Upper lobe of left lung (tissue), 4 donors: ENCODE measurements around the gene MELK.

Experiments used
- EP300 ChIP-seq, 4 donors: sonication (generic); formaldehyde crosslinking; IDR thresholded peaks; one replicate each; pipeline ENCODE4 v1.5.1; 2017; ENCODE audit warnings: antibody characterized with exemption in 4 of 4, control low read depth in 2 of 4
- POLR2AphosphoS5 ChIP-seq, 2 donors: sonication (generic); formaldehyde crosslinking; IDR thresholded peaks; one replicate each; pipeline ENCODE4 v1.5.1; 2017; ENCODE audit warnings: antibody characterized with exemption in 2 of 2
- TF ChIP-seq, protein P1 (sequence below), 6 experiments: fragments of 450-650 bp in 4 of 6; fragments of 200-600 bp in 2 of 6; sonication (generic) in 2 of 6; IDR thresholded peaks; one replicate each; pipeline ENCODE4 v1.5.1; 2016 to 2019; ENCODE audit warnings: antibody characterized with exemption in 6 of 6

DNA sequence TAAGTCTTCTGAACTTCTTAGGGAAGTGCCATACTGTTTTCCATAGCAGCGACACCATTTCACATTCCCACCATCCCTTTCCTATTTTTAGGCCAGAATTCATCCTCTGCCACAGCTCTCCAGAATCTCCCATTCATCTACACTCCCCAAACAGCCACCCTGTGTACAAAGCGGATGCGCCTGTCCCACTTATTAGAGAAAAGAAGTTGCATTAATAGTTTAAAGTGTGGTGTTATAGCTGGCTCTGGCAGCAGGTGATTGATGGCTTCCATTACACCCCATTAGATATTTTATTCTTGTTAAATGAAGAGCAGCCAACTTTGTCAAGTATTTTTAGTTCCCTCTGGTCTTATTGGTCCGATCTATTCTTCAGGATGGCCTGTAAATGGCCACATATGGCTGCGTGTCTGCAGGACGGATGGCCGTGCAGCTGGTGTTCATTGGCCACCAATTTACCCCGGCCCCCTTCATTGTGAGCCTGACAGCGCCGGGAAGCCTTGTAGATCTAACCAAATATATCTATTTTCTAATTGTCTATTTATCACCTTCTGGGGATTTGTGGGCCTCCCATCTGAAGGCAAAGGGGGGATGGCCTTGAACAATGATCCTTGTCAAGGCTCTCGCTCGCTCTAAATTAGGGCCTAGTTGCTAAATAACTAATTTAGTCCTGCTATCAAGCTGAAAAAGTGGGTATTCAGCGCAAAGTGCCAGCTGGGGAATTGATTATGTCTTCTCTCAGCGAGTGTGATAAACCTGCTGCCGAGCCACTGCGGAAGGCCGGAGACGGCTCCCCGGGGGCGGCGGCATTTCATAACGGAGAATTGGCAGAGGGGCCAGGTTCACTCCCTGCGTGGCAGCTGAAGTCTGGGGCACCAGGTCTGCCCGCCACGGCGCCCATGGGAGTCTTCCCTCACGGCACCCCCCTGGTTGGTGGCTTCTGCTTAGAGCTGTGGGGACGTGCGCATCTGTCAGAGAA lies 141.1 kb downstream of the MELK start:
- TF ChIP-seq POLR2AphosphoS5 (IDR thresholded peaks at IDR 0.05) (no peak), EP300 (IDR thresholded peaks at IDR 0.05) (no peak)
- TF ChIP-seq, protein P1, sequence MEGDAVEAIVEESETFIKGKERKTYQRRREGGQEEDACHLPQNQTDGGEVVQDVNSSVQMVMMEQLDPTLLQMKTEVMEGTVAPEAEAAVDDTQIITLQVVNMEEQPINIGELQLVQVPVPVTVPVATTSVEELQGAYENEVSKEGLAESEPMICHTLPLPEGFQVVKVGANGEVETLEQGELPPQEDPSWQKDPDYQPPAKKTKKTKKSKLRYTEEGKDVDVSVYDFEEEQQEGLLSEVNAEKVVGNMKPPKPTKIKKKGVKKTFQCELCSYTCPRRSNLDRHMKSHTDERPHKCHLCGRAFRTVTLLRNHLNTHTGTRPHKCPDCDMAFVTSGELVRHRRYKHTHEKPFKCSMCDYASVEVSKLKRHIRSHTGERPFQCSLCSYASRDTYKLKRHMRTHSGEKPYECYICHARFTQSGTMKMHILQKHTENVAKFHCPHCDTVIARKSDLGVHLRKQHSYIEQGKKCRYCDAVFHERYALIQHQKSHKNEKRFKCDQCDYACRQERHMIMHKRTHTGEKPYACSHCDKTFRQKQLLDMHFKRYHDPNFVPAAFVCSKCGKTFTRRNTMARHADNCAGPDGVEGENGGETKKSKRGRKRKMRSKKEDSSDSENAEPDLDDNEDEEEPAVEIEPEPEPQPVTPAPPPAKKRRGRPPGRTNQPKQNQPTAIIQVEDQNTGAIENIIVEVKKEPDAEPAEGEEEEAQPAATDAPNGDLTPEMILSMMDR (IDR thresholded peaks at IDR 0.05) = no peak
